HG03460 (cell line): ENCODE data around the gene HLA-DMB.

Experiments used
- ATAC-seq: cut with Tn5 transposase; IDR thresholded peaks from one replicate; pipeline ENCODE4 v1.9.1; 2021; ENCODE audit not compliant: unreplicated experiment

HLA-DMB gene

GRCh38 chr6:32972353-32973143 is 31.7 kb upstream of the HLA-DMB start:
- peak; percentile 1 for ATAC-seq

- peak; percentile 38 for ATAC-seq
Measured at GRCh38 chr6:32971581-32972352, 30.9 kb upstream of the HLA-DMB start.

- no peak for ATAC-seq
Measured at GRCh38 chr6:32971242-32971580, 30.4 kb upstream of the HLA-DMB start.

- ATAC-seq, result no peak
Measured at GRCh38 chr6:32970413-32971241, 29.8 kb upstream of the HLA-DMB start.

GRCh38 chr6:32969685-32970412 is 29.0 kb upstream of the HLA-DMB start:
- no peak for ATAC-seq

- no peak for ATAC-seq
Measured at GRCh38 chr6:32968867-32969684, 28.2 kb upstream of the HLA-DMB start.

GRCh38 chr6:32968093-32968866 is 27.5 kb upstream of the HLA-DMB start, which contains the start of gene BRD2:
BRD2 (plus strand) TSS chr6:32968594; CDS start chr6:32972899, 4,305 bp downstream.
- ATAC-seq, result peak; percentile 22

- no peak for ATAC-seq
Measured at GRCh38 chr6:32967151-32968091, 26.6 kb upstream of the HLA-DMB start.

GRCh38 chr6:32964776-32965175 is 23.9 kb upstream of the HLA-DMB start:
- ATAC-seq, result no peak

- ATAC-seq, result no peak
Measured at GRCh38 chr6:32963866-32964265, 23.0 kb upstream of the HLA-DMB start.

GRCh38 chr6:32962213-32962826 is 21.5 kb upstream of the HLA-DMB start:
- ATAC-seq, result no peak

GRCh38 chr6:32960563-32960962 is 19.7 kb upstream of the HLA-DMB start:
- ATAC-seq, result no peak

GRCh38 chr6:32956176-32956575 is 15.3 kb upstream of the HLA-DMB start:
- no peak for ATAC-seq

GRCh38 chr6:32954986-32955802 is 14.4 kb upstream of the HLA-DMB start:
- ATAC-seq, result no peak

GRCh38 chr6:32954267-32954666 is 13.4 kb upstream of the HLA-DMB start:
- ATAC-seq, result no peak

- ATAC-seq, result no peak
Measured at GRCh38 chr6:32953775-32954174, 12.9 kb upstream of the HLA-DMB start.
